IMR-90 (cell line): ENCODE results near the gene TMEM131L. TPM values are rescaled to one million over a fixed set of nuclear protein-coding genes. Genes with fewer than 3 reads are reported as not detected.

Experiments used
- ATAC-seq: fragments of 200-7000 bp; cut with Tn5 transposase; 2 replicates; pipeline ENCODE4 v1.9.1; 2020; ENCODE audit warnings: low read depth, mild to moderate bottlenecking, moderate library complexity
- BruUV-seq: library from RNA; stranded (reverse); fragments of 400-500 nt; replicated peaks from 2 replicates; lab custom pipeline; 2021; lab: Mats Ljungman, UMichigan
- CTCF ChIA-PET: fragments of 300-600 bp; formaldehyde crosslinking; extraction: SDS; loops from one replicate; lab custom pipeline; 2021; ENCODE audit warnings: antibody characterized with exemption; lab: Yijun Ruan, JAX
- POLR2A ChIA-PET: fragments of 300-600 bp; sonication (Branson Sonifier 250); formaldehyde crosslinking; loops from one replicate; lab custom pipeline; 2022; ENCODE audit warnings: antibody characterized with exemption; ENCODE audit not compliant: unreplicated experiment; lab: Charles Lee
- DNase-seq: peaks from one replicate; pipeline ENCODE4 v3.0.0; 2013
- H2AFZ ChIP-seq: replicated peaks from 2 replicates; pipeline ENCODE3; 2013; ENCODE audit warnings: low read length, mild to moderate bottlenecking; ENCODE audit not compliant: poor library complexity
- H2AK5ac ChIP-seq: 2 replicates; pipeline ENCODE4 v1.6.1; 2013; ENCODE audit warnings: low read depth, low read length, inconsistent platforms
- H2AK9ac ChIP-seq: replicated peaks from 2 replicates; pipeline ENCODE3; 2013; ENCODE audit warnings: mild to moderate bottlenecking, low read depth, low read length, moderate library complexity; ENCODE audit not compliant: poor library complexity
- H2BK120ac ChIP-seq: 2 replicates; pipeline ENCODE4 v1.6.1; 2013; ENCODE audit warnings: low read depth, low read length, inconsistent platforms
- H2BK15ac ChIP-seq: 3 replicates; pipeline ENCODE4 v1.6.1; 2013; ENCODE audit warnings: low read depth, low read length, inconsistent platforms
- H2BK20ac ChIP-seq: 2 replicates; pipeline ENCODE4 v1.6.1; 2013; ENCODE audit warnings: low read depth, mild to moderate bottlenecking, inconsistent platforms, low read length, moderate library complexity
- H2BK5ac ChIP-seq: 2 replicates; pipeline ENCODE4 v1.6.1; 2013; ENCODE audit warnings: mild to moderate bottlenecking, low read depth, low read length, inconsistent platforms; ENCODE audit not compliant: poor library complexity, severe bottlenecking
- H3K14ac ChIP-seq: replicated peaks from 2 replicates; pipeline ENCODE4 v1.6.1; 2013; ENCODE audit warnings: low read depth, low read length, inconsistent platforms
- H3K18ac ChIP-seq: 2 replicates; pipeline ENCODE4 v1.6.1; 2013; ENCODE audit warnings: low read depth, low read length, control low read depth
- H3K23ac ChIP-seq: 2 replicates; pipeline ENCODE4 v1.6.1; 2013; ENCODE audit warnings: low read depth, low read length, inconsistent platforms
- H3K27ac ChIP-seq: 2 replicates; pipeline ENCODE4 v1.5.1; 2013; ENCODE audit warnings: mild to moderate bottlenecking, control low read depth, low read length; ENCODE audit not compliant: insufficient read depth
- H3K27me3 ChIP-seq: 2 replicates; pipeline ENCODE4 v1.6.1; 2013; ENCODE audit warnings: low read length; ENCODE audit not compliant: control insufficient read depth, insufficient read depth
- H3K36me3 ChIP-seq: 2 replicates; pipeline ENCODE4 v1.6.1; 2013; ENCODE audit warnings: low read length, mixed read lengths; ENCODE audit not compliant: control insufficient read depth, insufficient read depth
- H3K4ac ChIP-seq: 2 replicates; pipeline ENCODE4 v1.6.1; 2013; ENCODE audit warnings: low read depth, low read length, inconsistent platforms
- H3K4me1 ChIP-seq: 2 replicates; pipeline ENCODE4 v1.6.1; 2013; ENCODE audit warnings: low read length, mixed read lengths; ENCODE audit not compliant: control insufficient read depth, insufficient read depth
- H3K4me2 ChIP-seq: 2 replicates; pipeline ENCODE4 v1.6.1; 2013; ENCODE audit warnings: low read depth, mild to moderate bottlenecking, control low read depth, low read length, moderate library complexity
- H3K4me3 ChIP-seq: 2 replicates; pipeline ENCODE4 v1.5.1; 2013; ENCODE audit warnings: low read depth, mild to moderate bottlenecking, control low read depth, low read length, moderate library complexity; ENCODE audit not compliant: insufficient read depth
- H3K56ac ChIP-seq: 2 replicates; pipeline ENCODE4 v1.6.1; 2013; ENCODE audit warnings: low read length, inconsistent platforms; ENCODE audit not compliant: insufficient read depth; ENCODE audit errors: extremely low read depth
- H3K79me1 ChIP-seq, 2 experiments: 2 replicates each; pipeline ENCODE4 v1.6.1; 2013; ENCODE audit warnings: low read length in 2 of 2, inconsistent platforms in 1 of 2, low read depth in 1 of 2
- H3K9ac ChIP-seq: 2 replicates; pipeline ENCODE4 v1.6.1; 2013; ENCODE audit warnings: low read depth, low read length, control low read depth
- H3K9me1 ChIP-seq: 2 replicates; pipeline ENCODE4 v1.6.1; 2013; ENCODE audit warnings: low read length, inconsistent platforms; ENCODE audit not compliant: insufficient read depth
- H3K9me3 ChIP-seq: 2 replicates; pipeline ENCODE4 v1.6.1; 2013; ENCODE audit warnings: low read length; ENCODE audit not compliant: control insufficient read depth, insufficient read depth
- H4K20me1 ChIP-seq: 2 replicates; pipeline ENCODE4 v1.6.1; 2013; ENCODE audit warnings: low read length, inconsistent platforms; ENCODE audit not compliant: insufficient read depth
- H4K5ac ChIP-seq: 2 replicates; pipeline ENCODE4 v1.6.1; 2013; ENCODE audit warnings: mild to moderate bottlenecking, low read depth, low read length, control low read depth
- H4K8ac ChIP-seq, 2 experiments: 2 replicates each; pipeline ENCODE4 v1.6.1; 2013; ENCODE audit warnings: low read depth in 2 of 2, low read length in 2 of 2, control low read depth in 1 of 2, inconsistent platforms in 1 of 2
- H4K91ac ChIP-seq: 2 replicates; pipeline ENCODE4 v1.6.1; 2013; ENCODE audit warnings: low read depth, low read length, inconsistent platforms; ENCODE audit not compliant: insufficient read depth
- BHLHE40 ChIP-seq: fragments of 150-350 bp; IDR thresholded peaks from 2 replicates; pipeline ENCODE4 v1.6.1; 2016; ENCODE audit warnings: mild to moderate bottlenecking, low read depth, low read length
- CEBPB ChIP-seq: IDR thresholded peaks from 2 replicates; pipeline ENCODE4 v1.6.1; 2012; ENCODE audit warnings: low read depth, low read length, improper control_type of control experiment
- CHD1 ChIP-seq: IDR thresholded peaks from 2 replicates; pipeline ENCODE4 v1.6.1; 2012; ENCODE audit warnings: low read depth, low read length, improper control_type of control experiment
- MAFK ChIP-seq: IDR thresholded peaks from 2 replicates; pipeline ENCODE4 v1.6.1; 2012; ENCODE audit warnings: low read depth, low read length, improper control_type of control experiment
- MAZ ChIP-seq: IDR thresholded peaks from 2 replicates; pipeline ENCODE4 v1.6.1; 2012; ENCODE audit warnings: low read depth, mild to moderate bottlenecking, low read length, improper control_type of control experiment, moderate library complexity, borderline replicate concordance
- MXI1 ChIP-seq: IDR thresholded peaks from 2 replicates; pipeline ENCODE4 v1.6.1; 2012; ENCODE audit warnings: low read depth, mild to moderate bottlenecking, low read length, moderate library complexity, borderline replicate concordance
- NFE2L2 ChIP-seq: fragments of 150-350 bp; IDR thresholded peaks from 2 replicates; pipeline ENCODE4 v1.6.1; 2016; ENCODE audit warnings: low read depth, mild to moderate bottlenecking, low read length
- POLR2A ChIP-seq: IDR thresholded peaks from 2 replicates; pipeline ENCODE4 v1.6.1; 2012; ENCODE audit warnings: mild to moderate bottlenecking, low read depth, low read length
- RAD21 ChIP-seq: IDR thresholded peaks from 2 replicates; pipeline ENCODE4 v1.6.1; 2012; ENCODE audit warnings: low read length, improper control_type of control experiment
- RCOR1 ChIP-seq: IDR thresholded peaks from 2 replicates; pipeline ENCODE4 v1.6.1; 2012; ENCODE audit warnings: mild to moderate bottlenecking, low read length, improper control_type of control experiment; ENCODE audit not compliant: insufficient replicate concordance
- RFX5 ChIP-seq: IDR thresholded peaks from 2 replicates; pipeline ENCODE4 v1.8.0; 2012; ENCODE audit warnings: low read depth, mild to moderate bottlenecking, low read length, moderate library complexity
- SMC3 ChIP-seq: fragments of 150-350 bp; IDR thresholded peaks from 2 replicates; pipeline ENCODE4 v1.6.1; 2016; ENCODE audit warnings: low read depth, mild to moderate bottlenecking, antibody characterized with exemption, low read length, moderate library complexity
- WGBS, 2 experiments: methylation state at CpG; one replicate each; pipeline versions ENCODE4 v1.1.5 to v1.1.7; 2013; ENCODE audit warnings: missing lambda C conversion rate in 2 of 2; ENCODE audit not compliant: insufficient read length in 1 of 2; ENCODE audit errors: extremely low coverage in 2 of 2; 5-methylcytosine and 5-hydroxymethylcytosine counted together
- dilution Hi-C: fragments of 300-500 bp; cut with HindIII; formaldehyde crosslinking; loops from one replicate; pipeline ENCODE4 v1.14.3; 2018; ENCODE audit warnings: low sequenced_read_pairs; ENCODE audit not compliant: unreplicated experiment
- in situ Hi-C: fragments of 300-500 bp; cut with MboI; formaldehyde crosslinking; loops from 3 replicates; pipeline ENCODE4 v1.14.3; 2019; ENCODE audit warnings: low sequenced_read_pairs, inconsistent platforms, mixed read lengths
- intact Hi-C: fragments of 100-400 bp; cut with micrococcal nuclease; formaldehyde crosslinking; loops from 2 replicates; pipeline ENCODE4 v1.10.0; 2022
- polyA plus RNA-seq, 3 experiments: library from polyadenylated mRNA; depleted of rRNA; stranded (reverse); fragments of >200 nt; gene quantifications; 2 replicates each; pipeline ENCODE4 v1.2.3, GENCODE V29; 2012; ENCODE audit warnings: low replicate concordance in 1 of 3
- total RNA-seq: library from RNA; depleted of rRNA; stranded (reverse); fragments of >200 nt; gene quantifications from 2 replicates; pipeline ENCODE4 v1.2.3, GENCODE V29; 2012
- TF ChIP-seq, protein P1 (sequence below): conservative IDR thresholded peaks from 2 replicates; pipeline ENCODE4 v1.5.1; 2012; ENCODE audit warnings: mild to moderate bottlenecking, low read depth, low read length, improper control_type of control experiment

TMEM131L gene
- total and polyA plus RNA-seq, 2 of the 4 experiments (the other 2 are of a cell fraction), result 8.4 to 23.8 TPM

DNA sequence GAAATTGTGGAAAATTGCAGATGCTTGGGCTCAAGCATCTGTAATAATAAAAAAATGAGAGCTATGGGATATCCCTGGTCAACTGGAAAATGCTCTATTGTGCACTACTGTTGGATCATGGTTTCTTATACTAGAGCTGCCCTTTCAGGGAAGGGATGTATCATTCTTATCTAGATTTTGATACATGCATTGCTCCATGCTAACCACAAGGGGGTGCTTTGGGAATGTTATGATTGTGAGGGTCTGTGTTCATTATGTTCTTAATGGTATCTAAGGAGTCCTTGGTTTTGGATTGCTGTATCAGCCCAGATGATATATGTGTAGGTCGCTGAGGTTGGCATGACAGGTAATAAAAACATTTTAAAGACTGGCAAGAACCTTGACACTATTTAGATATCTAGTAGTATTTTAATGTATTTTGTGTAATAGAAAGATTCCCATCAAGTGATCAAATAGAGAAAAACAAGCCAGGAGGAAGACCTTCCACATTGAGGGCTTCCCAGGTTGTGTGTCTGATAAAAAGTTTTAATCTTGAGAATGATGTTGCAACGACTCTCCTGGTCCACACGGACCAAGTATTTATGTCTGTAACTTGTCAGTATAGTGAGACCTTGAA is 168.7 kb downstream of the TMEM131L start:
- TF ChIP-seq RCOR1, result no peak
- no peak for TF ChIP-seq MAFK
- no peak for TF ChIP-seq NFE2L2
- no peak for TF ChIP-seq CHD1
- no peak for TF ChIP-seq MAZ
- no peak for TF ChIP-seq RFX5
- no peak for TF ChIP-seq CEBPB
- peak; percentile 36 for TF ChIP-seq SMC3
- TF ChIP-seq, protein P1, sequence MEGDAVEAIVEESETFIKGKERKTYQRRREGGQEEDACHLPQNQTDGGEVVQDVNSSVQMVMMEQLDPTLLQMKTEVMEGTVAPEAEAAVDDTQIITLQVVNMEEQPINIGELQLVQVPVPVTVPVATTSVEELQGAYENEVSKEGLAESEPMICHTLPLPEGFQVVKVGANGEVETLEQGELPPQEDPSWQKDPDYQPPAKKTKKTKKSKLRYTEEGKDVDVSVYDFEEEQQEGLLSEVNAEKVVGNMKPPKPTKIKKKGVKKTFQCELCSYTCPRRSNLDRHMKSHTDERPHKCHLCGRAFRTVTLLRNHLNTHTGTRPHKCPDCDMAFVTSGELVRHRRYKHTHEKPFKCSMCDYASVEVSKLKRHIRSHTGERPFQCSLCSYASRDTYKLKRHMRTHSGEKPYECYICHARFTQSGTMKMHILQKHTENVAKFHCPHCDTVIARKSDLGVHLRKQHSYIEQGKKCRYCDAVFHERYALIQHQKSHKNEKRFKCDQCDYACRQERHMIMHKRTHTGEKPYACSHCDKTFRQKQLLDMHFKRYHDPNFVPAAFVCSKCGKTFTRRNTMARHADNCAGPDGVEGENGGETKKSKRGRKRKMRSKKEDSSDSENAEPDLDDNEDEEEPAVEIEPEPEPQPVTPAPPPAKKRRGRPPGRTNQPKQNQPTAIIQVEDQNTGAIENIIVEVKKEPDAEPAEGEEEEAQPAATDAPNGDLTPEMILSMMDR, result peak; percentile 49
- TF ChIP-seq RAD21, result peak; percentile 32
- no peak for TF ChIP-seq MXI1
- no peak for TF ChIP-seq POLR2A
- TF ChIP-seq BHLHE40, result no peak
- Histone ChIP-seq H3K18ac (no peak overlapping the region), H3K4me3 (no peak overlapping the region), H2AK9ac (no peak overlapping the region), H3K14ac (no peak overlapping the region), H4K20me1 (no peaks in the 10 kb centered on the region), H3K23ac (no peak overlapping the region), H3K9me1 (no peaks in the 10 kb centered on the region), H4K5ac (no peak overlapping the region), H3K9me3 (no peaks in the 10 kb centered on the region), H3K27ac (no peak overlapping the region), H3K4me2 (no peak overlapping the region), H2BK5ac (no peak overlapping the region), H4K91ac (no peak overlapping the region), H3K9ac (no peak overlapping the region), H3K56ac (no peak overlapping the region), H2BK20ac (no peak overlapping the region), H2BK15ac (no peak overlapping the region), H2BK120ac (no peak overlapping the region), H3K4me1 (no peaks in the 10 kb centered on the region), H3K27me3 (no peaks in the 10 kb centered on the region), H3K36me3 (peaks cover 29% of the 10 kb centered on the region), H2AFZ (no peak overlapping the region), H4K8ac (no peak overlapping the region), H3K4ac (no peak overlapping the region), H3K79me1 (no peaks in the 10 kb centered on the region), H2AK5ac (no peak overlapping the region)
- no TSS peak for BruUV-seq
- intact Hi-C loops, result loop anchor here (1.0 kb wide), 1 partner anchor 115 kb away; no protein-coding TSS in a partner anchor
- DNase-seq (peak; percentile 8), ATAC-seq (peak; percentile 51; the same call in 1 of the 2 replicates)
- ChIA-PET POLR2A (no interaction called here), CTCF (interaction anchor here (1.1 kb wide), 1 partner anchor 14 kb away, joined by 4 read pairs; no protein-coding TSS in a partner anchor)
- in situ Hi-C loops, result no loop called here
- no CpG with 5 or more reads among the region's 3 CpGs for WGBS, 2 experiments
- dilution Hi-C loops, result no loop called here
